WTC11 (cell line): Measurements from ENCODE around the gene OTOP1. TPM values are rescaled to one million over a fixed set of nuclear protein-coding genes. Genes with fewer than 3 reads are reported as not detected.

ENCODE experiments used
- ATAC-seq: fragments of 200-7000 bp; cut with Tn5 transposase; 2 replicates; pipeline ENCODE4 v1.10.0; 2021; ENCODE audit warnings: mild to moderate bottlenecking, moderate library complexity
- CTCF ChIA-PET: fragments of 300-600 bp; sonication (Branson Sonifier 250); formaldehyde crosslinking; loops from one replicate; lab custom pipeline; 2021; ENCODE audit warnings: antibody characterized with exemption; lab: Charles Lee
- POLR2A ChIA-PET: fragments of 350-600 bp; sonication (Branson Sonifier 250); formaldehyde crosslinking; loops from one replicate; lab custom pipeline; 2021; ENCODE audit warnings: antibody characterized with exemption; lab: Charles Lee
- DNase-seq: peaks from one replicate; pipeline ENCODE4 v3.0.0; 2021; ENCODE audit warnings: low spot score
- H3K27ac Mint-ChIP-seq: 2 replicates; pipeline ENCODE4 v1.8.0; 2021; ENCODE audit warnings: mixed read lengths
- H3K27me3 Mint-ChIP-seq: 2 replicates; pipeline ENCODE4 v1.8.0; 2021; ENCODE audit warnings: low read depth, mild to moderate bottlenecking, moderate library complexity, mixed read lengths
- H3K36me3 Mint-ChIP-seq: 2 replicates; pipeline ENCODE4 v1.8.0; 2021; ENCODE audit warnings: mixed read lengths
- H3K4me1 Mint-ChIP-seq: 2 replicates; pipeline ENCODE4 v1.8.0; 2022; ENCODE audit warnings: mixed read lengths
- H3K4me3 Mint-ChIP-seq: 2 replicates; pipeline ENCODE4 v1.8.0; 2021; ENCODE audit warnings: mild to moderate bottlenecking, moderate library complexity, mixed read lengths
- H3K9me3 Mint-ChIP-seq: 2 replicates; pipeline ENCODE4 v1.8.0; 2021; ENCODE audit warnings: mixed read lengths
- EMX1 ChIP-seq: fragments of 250-450 bp; sonication (Bioruptor Pico); IDR thresholded peaks from 2 replicates; pipeline ENCODE4 v1.8.0; 2021; ENCODE audit warnings: mild to moderate bottlenecking
- ESRRA ChIP-seq: sonication (generic); formaldehyde crosslinking; IDR thresholded peaks from 2 replicates; pipeline ENCODE4 v1.8.1; 2022; ENCODE audit warnings: mild to moderate bottlenecking, missing genetic modification reagents, borderline replicate concordance
- ETV6 ChIP-seq: sonication (generic); formaldehyde crosslinking; IDR thresholded peaks from 2 replicates; pipeline ENCODE4 v1.8.1; 2022; ENCODE audit warnings: mild to moderate bottlenecking, missing genetic modification reagents
- GTF2I ChIP-seq: fragments of 250-450 bp; sonication (Bioruptor Pico); conservative IDR thresholded peaks from 2 replicates; pipeline ENCODE4 v1.4.0; 2021; ENCODE audit warnings: mild to moderate bottlenecking
- MYBL2 ChIP-seq: sonication (generic); formaldehyde crosslinking; IDR thresholded peaks from 2 replicates; pipeline ENCODE4 v1.8.1; 2023; ENCODE audit warnings: mild to moderate bottlenecking, moderate library complexity, missing genetic modification reagents
- NFE2L1 ChIP-seq: sonication (generic); formaldehyde crosslinking; IDR thresholded peaks from 2 replicates; pipeline ENCODE4 v1.8.1; 2023; ENCODE audit warnings: missing genetic modification reagents
- NR3C1 ChIP-seq: sonication (generic); formaldehyde crosslinking; conservative IDR thresholded peaks from 2 replicates; pipeline ENCODE4 v1.8.1; 2023; ENCODE audit warnings: low read depth, mild to moderate bottlenecking, missing genetic modification reagents
- SMAD3 ChIP-seq: sonication (generic); formaldehyde crosslinking; IDR thresholded peaks from 2 replicates; pipeline ENCODE4 v1.8.0; 2022; ENCODE audit warnings: missing genetic modification reagents, mild to moderate bottlenecking, borderline replicate concordance
- SMAD4 ChIP-seq: sonication (generic); formaldehyde crosslinking; IDR thresholded peaks from 2 replicates; pipeline ENCODE4 v1.8.0; 2022; ENCODE audit warnings: mild to moderate bottlenecking, missing genetic modification reagents
- TEAD1 ChIP-seq: sonication (generic); formaldehyde crosslinking; IDR thresholded peaks from 2 replicates; pipeline ENCODE4 v1.8.0; 2022; ENCODE audit warnings: mild to moderate bottlenecking, missing genetic modification reagents
- TP53 ChIP-seq: sonication (generic); formaldehyde crosslinking; IDR thresholded peaks from 2 replicates; pipeline ENCODE4 v1.8.1; 2023; ENCODE audit warnings: mild to moderate bottlenecking, missing genetic modification reagents
- ZBTB21 ChIP-seq: sonication (generic); formaldehyde crosslinking; IDR thresholded peaks from 2 replicates; pipeline ENCODE4 v1.8.1; 2023; ENCODE audit warnings: mild to moderate bottlenecking, missing genetic modification reagents, borderline replicate concordance
- ZNF263 ChIP-seq: sonication (generic); formaldehyde crosslinking; IDR thresholded peaks from 2 replicates; pipeline ENCODE4 v1.8.1; 2022; ENCODE audit warnings: low read depth, mild to moderate bottlenecking, moderate library complexity, missing genetic modification reagents
- total RNA-seq: library from RNA; stranded (reverse); gene quantifications from 3 replicates; pipeline ENCODE4 v1.2.3, GENCODE V29; 2021
- TF ChIP-seq, protein P1 (sequence below): sonication (generic); formaldehyde crosslinking; IDR thresholded peaks from 2 replicates; pipeline ENCODE4 v1.8.0; 2023; ENCODE audit warnings: missing genetic modification reagents
- TF ChIP-seq, protein P2 (sequence below): sonication (generic); formaldehyde crosslinking; IDR thresholded peaks from 2 replicates; pipeline ENCODE4 v1.8.1; 2023; ENCODE audit warnings: mild to moderate bottlenecking, missing genetic modification reagents, moderate library complexity
- TF ChIP-seq, protein P3 (sequence below): sonication (generic); formaldehyde crosslinking; IDR thresholded peaks from 2 replicates; pipeline ENCODE4 v1.8.1; 2022; ENCODE audit warnings: low read depth, mild to moderate bottlenecking, moderate library complexity, missing genetic modification reagents, borderline replicate concordance
- TF ChIP-seq, protein P4 (sequence below): sonication (generic); formaldehyde crosslinking; IDR thresholded peaks from 2 replicates; pipeline ENCODE4 v1.8.1; 2023; ENCODE audit warnings: mild to moderate bottlenecking, missing genetic modification reagents
- TF ChIP-seq, protein P5 (sequence below): sonication (generic); formaldehyde crosslinking; IDR thresholded peaks from 2 replicates; pipeline ENCODE4 v1.8.0; 2022; ENCODE audit warnings: mild to moderate bottlenecking, missing genetic modification reagents
- TF ChIP-seq, protein P6 (sequence below): sonication (generic); formaldehyde crosslinking; IDR thresholded peaks from 2 replicates; pipeline ENCODE4 v1.8.1; 2022; ENCODE audit warnings: mild to moderate bottlenecking, missing genetic modification reagents, moderate library complexity, borderline replicate concordance
- TF ChIP-seq, protein P7 (sequence below): sonication (generic); formaldehyde crosslinking; IDR thresholded peaks from 2 replicates; pipeline ENCODE4 v1.8.1; 2023; ENCODE audit warnings: mild to moderate bottlenecking, moderate library complexity, missing genetic modification reagents
- TF ChIP-seq, protein P8 (sequence below): fragments of 200-600 bp; IDR thresholded peaks from 2 replicates; pipeline ENCODE4 v1.8.0; 2022; ENCODE audit warnings: antibody characterized with exemption
- TF ChIP-seq, protein P9 (sequence below): sonication (generic); formaldehyde crosslinking; IDR thresholded peaks from 2 replicates; pipeline ENCODE4 v1.8.0; 2022; ENCODE audit warnings: missing genetic modification reagents

OTOP1 gene
- total RNA-seq, 1 experiment from 2014 or later = not detected

DNA sequence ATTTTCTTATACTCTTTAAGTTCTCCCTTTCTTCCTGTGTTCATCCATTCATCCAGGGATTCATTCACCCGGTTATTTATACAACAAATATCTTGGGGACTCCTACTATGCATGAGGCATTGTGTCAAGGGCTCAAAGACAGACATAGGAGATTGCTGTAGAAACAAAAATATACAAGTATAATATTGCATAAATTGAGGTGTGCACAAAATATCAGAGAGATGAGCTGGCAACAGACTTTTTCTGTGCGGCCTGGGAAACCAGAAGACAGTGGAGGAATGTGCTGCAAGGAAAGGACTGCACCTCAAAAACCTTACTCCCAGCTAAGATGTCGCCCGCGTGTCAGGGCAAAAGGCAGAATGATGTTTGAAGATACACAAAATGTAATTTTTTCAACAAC is 9.6 kb downstream of the OTOP1 start:
- peaks cover 13% of the 10 kb centered on the region for H3K4me1 Mint-ChIP-seq
- peaks cover 18% of the 10 kb centered on the region for H3K27me3 Mint-ChIP-seq
- ChIA-PET POLR2A (no interaction called here), CTCF (interaction anchor here (0.5 kb wide), 1 partner anchor 204 kb away, joined by 3 read pairs; no protein-coding TSS in a partner anchor)
- H3K9me3 Mint-ChIP-seq = no peaks in the 10 kb centered on the region
- ATAC-seq (no peak), DNase-seq (no peak)
- TF ChIP-seq, protein P1, sequence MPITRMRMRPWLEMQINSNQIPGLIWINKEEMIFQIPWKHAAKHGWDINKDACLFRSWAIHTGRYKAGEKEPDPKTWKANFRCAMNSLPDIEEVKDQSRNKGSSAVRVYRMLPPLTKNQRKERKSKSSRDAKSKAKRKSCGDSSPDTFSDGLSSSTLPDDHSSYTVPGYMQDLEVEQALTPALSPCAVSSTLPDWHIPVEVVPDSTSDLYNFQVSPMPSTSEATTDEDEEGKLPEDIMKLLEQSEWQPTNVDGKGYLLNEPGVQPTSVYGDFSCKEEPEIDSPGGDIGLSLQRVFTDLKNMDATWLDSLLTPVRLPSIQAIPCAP (CRISPR knock-in tag) = no peak
- no peak for TF ChIP-seq NFE2L1
- no peak for TF ChIP-seq MYBL2 (CRISPR knock-in tag)
- TF ChIP-seq EMX1 = no peak
- TF ChIP-seq, protein P2, sequence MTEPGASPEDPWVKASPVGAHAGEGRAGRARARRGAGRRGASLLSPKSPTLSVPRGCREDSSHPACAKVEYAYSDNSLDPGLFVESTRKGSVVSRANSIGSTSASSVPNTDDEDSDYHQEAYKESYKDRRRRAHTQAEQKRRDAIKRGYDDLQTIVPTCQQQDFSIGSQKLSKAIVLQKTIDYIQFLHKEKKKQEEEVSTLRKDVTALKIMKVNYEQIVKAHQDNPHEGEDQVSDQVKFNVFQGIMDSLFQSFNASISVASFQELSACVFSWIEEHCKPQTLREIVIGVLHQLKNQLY (CRISPR knock-in tag) = no peak
- TF ChIP-seq, protein P3, sequence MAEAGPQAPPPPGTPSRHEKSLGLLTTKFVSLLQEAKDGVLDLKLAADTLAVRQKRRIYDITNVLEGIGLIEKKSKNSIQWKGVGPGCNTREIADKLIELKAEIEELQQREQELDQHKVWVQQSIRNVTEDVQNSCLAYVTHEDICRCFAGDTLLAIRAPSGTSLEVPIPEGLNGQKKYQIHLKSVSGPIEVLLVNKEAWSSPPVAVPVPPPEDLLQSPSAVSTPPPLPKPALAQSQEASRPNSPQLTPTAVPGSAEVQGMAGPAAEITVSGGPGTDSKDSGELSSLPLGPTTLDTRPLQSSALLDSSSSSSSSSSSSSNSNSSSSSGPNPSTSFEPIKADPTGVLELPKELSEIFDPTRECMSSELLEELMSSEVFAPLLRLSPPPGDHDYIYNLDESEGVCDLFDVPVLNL = no peak
- no peak for TF ChIP-seq ZBTB21
- TF ChIP-seq, protein P4, sequence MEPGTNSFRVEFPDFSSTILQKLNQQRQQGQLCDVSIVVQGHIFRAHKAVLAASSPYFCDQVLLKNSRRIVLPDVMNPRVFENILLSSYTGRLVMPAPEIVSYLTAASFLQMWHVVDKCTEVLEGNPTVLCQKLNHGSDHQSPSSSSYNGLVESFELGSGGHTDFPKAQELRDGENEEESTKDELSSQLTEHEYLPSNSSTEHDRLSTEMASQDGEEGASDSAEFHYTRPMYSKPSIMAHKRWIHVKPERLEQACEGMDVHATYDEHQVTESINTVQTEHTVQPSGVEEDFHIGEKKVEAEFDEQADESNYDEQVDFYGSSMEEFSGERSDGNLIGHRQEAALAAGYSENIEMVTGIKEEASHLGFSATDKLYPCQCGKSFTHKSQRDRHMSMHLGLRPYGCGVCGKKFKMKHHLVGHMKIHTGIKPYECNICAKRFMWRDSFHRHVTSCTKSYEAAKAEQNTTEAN = no peak
- TF ChIP-seq, protein P5, sequence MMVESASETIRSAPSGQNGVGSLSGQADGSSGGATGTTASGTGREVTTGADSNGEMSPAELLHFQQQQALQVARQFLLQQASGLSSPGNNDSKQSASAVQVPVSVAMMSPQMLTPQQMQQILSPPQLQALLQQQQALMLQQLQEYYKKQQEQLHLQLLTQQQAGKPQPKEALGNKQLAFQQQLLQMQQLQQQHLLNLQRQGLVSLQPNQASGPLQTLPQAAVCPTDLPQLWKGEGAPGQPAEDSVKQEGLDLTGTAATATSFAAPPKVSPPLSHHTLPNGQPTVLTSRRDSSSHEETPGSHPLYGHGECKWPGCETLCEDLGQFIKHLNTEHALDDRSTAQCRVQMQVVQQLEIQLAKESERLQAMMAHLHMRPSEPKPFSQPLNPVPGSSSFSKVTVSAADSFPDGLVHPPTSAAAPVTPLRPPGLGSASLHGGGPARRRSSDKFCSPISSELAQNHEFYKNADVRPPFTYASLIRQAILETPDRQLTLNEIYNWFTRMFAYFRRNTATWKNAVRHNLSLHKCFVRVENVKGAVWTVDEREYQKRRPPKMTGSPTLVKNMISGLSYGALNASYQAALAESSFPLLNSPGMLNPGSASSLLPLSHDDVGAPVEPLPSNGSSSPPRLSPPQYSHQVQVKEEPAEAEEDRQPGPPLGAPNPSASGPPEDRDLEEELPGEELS = no peak
- H3K27ac Mint-ChIP-seq = no peak overlapping the region
- no peak overlapping the region for H3K4me3 Mint-ChIP-seq
- H3K36me3 Mint-ChIP-seq = no peaks in the 10 kb centered on the region

DNA sequence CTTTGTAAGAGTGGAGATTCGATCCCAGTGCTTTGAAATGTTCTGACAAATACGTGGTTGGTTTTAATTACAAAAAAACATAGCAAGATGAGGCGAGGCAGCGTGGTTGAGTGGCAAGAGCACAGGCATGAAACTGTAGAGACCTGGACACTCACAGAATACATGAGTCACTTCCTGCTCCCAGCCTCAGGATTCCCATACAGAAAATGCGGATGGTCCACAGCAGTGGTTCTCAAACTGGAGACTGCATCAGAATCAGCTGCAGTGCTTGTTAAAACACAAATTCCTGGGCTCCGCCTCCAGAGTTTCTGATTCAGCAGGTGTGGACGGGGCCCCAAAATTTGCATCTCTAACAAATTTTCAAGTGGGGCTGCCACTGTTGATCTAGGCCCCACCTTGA is 10.1 kb downstream of the OTOP1 start:
- H3K4me3 Mint-ChIP-seq = no peak overlapping the region
- H3K27ac Mint-ChIP-seq = no peak overlapping the region
- DNase-seq (peak; percentile 25), ATAC-seq (no peak)
- peaks cover 13% of the 10 kb centered on the region for H3K27me3 Mint-ChIP-seq
- TF ChIP-seq NR3C1 (CRISPR knock-in tag) = no peak
- TF ChIP-seq, protein P6, sequence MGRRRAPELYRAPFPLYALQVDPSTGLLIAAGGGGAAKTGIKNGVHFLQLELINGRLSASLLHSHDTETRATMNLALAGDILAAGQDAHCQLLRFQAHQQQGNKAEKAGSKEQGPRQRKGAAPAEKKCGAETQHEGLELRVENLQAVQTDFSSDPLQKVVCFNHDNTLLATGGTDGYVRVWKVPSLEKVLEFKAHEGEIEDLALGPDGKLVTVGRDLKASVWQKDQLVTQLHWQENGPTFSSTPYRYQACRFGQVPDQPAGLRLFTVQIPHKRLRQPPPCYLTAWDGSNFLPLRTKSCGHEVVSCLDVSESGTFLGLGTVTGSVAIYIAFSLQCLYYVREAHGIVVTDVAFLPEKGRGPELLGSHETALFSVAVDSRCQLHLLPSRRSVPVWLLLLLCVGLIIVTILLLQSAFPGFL (CRISPR knock-in tag) = no peak
- no peak for TF ChIP-seq TP53
- no peak for TF ChIP-seq SMAD3 (CRISPR knock-in tag)
- no peak for TF ChIP-seq ETV6 (CRISPR knock-in tag)
- TF ChIP-seq, protein P7, sequence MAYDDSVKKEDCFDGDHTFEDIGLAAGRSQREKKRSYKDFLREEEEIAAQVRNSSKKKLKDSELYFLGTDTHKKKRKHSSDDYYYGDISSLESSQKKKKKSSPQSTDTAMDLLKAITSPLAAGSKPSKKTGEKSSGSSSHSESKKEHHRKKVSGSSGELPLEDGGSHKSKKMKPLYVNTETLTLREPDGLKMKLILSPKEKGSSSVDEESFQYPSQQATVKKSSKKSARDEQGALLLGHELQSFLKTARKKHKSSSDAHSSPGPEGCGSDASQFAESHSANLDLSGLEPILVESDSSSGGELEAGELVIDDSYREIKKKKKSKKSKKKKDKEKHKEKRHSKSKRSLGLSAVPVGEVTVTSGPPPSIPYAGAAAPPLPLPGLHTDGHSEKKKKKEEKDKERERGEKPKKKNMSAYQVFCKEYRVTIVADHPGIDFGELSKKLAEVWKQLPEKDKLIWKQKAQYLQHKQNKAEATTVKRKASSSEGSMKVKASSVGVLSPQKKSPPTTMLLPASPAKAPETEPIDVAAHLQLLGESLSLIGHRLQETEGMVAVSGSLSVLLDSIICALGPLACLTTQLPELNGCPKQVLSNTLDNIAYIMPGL = no peak
- no peak for TF ChIP-seq ESRRA (CRISPR knock-in tag)
- TF ChIP-seq ZNF263 (CRISPR knock-in tag) = no peak
- TF ChIP-seq SMAD4 (CRISPR knock-in tag) = no peak
- TF ChIP-seq, protein P8, sequence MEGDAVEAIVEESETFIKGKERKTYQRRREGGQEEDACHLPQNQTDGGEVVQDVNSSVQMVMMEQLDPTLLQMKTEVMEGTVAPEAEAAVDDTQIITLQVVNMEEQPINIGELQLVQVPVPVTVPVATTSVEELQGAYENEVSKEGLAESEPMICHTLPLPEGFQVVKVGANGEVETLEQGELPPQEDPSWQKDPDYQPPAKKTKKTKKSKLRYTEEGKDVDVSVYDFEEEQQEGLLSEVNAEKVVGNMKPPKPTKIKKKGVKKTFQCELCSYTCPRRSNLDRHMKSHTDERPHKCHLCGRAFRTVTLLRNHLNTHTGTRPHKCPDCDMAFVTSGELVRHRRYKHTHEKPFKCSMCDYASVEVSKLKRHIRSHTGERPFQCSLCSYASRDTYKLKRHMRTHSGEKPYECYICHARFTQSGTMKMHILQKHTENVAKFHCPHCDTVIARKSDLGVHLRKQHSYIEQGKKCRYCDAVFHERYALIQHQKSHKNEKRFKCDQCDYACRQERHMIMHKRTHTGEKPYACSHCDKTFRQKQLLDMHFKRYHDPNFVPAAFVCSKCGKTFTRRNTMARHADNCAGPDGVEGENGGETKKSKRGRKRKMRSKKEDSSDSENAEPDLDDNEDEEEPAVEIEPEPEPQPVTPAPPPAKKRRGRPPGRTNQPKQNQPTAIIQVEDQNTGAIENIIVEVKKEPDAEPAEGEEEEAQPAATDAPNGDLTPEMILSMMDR = no peak
- TF ChIP-seq, protein P9, sequence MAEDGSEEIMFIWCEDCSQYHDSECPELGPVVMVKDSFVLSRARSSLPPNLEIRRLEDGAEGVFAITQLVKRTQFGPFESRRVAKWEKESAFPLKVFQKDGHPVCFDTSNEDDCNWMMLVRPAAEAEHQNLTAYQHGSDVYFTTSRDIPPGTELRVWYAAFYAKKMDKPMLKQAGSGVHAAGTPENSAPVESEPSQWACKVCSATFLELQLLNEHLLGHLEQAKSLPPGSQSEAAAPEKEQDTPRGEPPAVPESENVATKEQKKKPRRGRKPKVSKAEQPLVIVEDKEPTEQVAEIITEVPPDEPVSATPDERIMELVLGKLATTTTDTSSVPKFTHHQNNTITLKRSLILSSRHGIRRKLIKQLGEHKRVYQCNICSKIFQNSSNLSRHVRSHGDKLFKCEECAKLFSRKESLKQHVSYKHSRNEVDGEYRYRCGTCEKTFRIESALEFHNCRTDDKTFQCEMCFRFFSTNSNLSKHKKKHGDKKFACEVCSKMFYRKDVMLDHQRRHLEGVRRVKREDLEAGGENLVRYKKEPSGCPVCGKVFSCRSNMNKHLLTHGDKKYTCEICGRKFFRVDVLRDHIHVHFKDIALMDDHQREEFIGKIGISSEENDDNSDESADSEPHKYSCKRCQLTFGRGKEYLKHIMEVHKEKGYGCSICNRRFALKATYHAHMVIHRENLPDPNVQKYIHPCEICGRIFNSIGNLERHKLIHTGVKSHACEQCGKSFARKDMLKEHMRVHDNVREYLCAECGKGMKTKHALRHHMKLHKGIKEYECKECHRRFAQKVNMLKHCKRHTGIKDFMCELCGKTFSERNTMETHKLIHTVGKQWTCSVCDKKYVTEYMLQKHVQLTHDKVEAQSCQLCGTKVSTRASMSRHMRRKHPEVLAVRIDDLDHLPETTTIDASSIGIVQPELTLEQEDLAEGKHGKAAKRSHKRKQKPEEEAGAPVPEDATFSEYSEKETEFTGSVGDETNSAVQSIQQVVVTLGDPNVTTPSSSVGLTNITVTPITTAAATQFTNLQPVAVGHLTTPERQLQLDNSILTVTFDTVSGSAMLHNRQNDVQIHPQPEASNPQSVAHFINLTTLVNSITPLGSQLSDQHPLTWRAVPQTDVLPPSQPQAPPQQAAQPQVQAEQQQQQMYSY (CRISPR knock-in tag) = no peak
- no peak for TF ChIP-seq TEAD1 (CRISPR knock-in tag)
- TF ChIP-seq GTF2I = no peak
- H3K36me3 Mint-ChIP-seq = no peaks in the 10 kb centered on the region
- H3K4me1 Mint-ChIP-seq = peaks cover 13% of the 10 kb centered on the region
- POLR2A ChIA-PET = no interaction called here
- CTCF ChIA-PET = interaction anchor here (0.5 kb wide), 1 partner anchor 204 kb away, joined by 3 read pairs; no protein-coding TSS in a partner anchor
- no peaks in the 10 kb centered on the region for H3K9me3 Mint-ChIP-seq
